Measurements from ENCODE around the gene PTPRM.

DNA sequence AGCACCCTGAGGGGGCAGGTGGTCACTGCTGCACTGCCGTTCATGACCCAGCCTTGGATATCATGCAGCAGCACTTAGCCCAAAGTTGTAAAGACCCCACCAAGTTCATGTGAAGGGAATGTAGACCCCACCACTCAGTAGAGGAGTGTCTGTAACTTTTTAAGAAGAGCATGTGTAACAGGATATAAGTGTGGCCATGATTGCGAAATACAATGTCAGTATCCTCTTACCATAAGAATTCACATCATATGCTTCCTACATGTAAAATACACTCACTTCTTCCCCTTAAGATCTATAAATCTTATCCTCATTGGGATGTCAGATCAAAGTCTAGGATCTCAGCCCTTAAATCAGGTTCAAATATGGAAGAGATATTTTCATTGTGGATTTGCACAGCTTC is 276.9 kb downstream of the PTPRM start:
- TF ChIP-seq KDM1A (IDR thresholded peaks at IDR 0.05; ENCODE audit: borderline replicate concordance, low read length) (no peak), CREB1 (IDR thresholded peaks at IDR 0.05) (no peak)
